Osteoblast (primary cell): Measurements from ENCODE around the gene PIP4K2C. TPM values are rescaled to one million over a fixed set of nuclear protein-coding genes. Genes with fewer than 3 reads are reported as not detected.
"Not testable (repeated sequence)": the region's sequence is repeated elsewhere in the genome, so short reads cannot be mapped to it uniquely, and the experiment has no call there.

Experiments used
- DNase-seq: peaks from one replicate; pipeline ENCODE4 v3.0.0; 2011; ENCODE audit warnings: low spot score, mixed read lengths; ENCODE audit not compliant: insufficient read length; ENCODE audit errors: missing footprints
- H2AFZ ChIP-seq: 2 replicates; pipeline ENCODE4 v1.6.0; 2011; ENCODE audit warnings: mild to moderate bottlenecking, low read length
- H3K27ac ChIP-seq: 2 replicates; pipeline ENCODE4 v1.5.1; 2011; ENCODE audit warnings: mild to moderate bottlenecking, low read depth, low read length, moderate library complexity
- H3K27me3 ChIP-seq: 2 replicates; pipeline ENCODE4 v1.6.0; 2012; ENCODE audit warnings: mild to moderate bottlenecking, control low read depth, inconsistent platforms, low read length, moderate library complexity; ENCODE audit not compliant: insufficient read depth
- H3K36me3 ChIP-seq: 2 replicates; pipeline ENCODE4 v1.5.1; 2011; ENCODE audit warnings: mild to moderate bottlenecking, low read length, control low read depth, moderate library complexity; ENCODE audit not compliant: insufficient read depth
- H3K4me1 ChIP-seq: 2 replicates; pipeline ENCODE4 v1.5.1; 2011; ENCODE audit warnings: mild to moderate bottlenecking, low read length, control low read depth, moderate library complexity; ENCODE audit not compliant: insufficient read depth
- H3K4me2 ChIP-seq: 2 replicates; pipeline ENCODE4 v1.6.0; 2011; ENCODE audit warnings: mild to moderate bottlenecking, low read length; ENCODE audit not compliant: insufficient read depth
- H3K4me3 ChIP-seq: fragments of 200-600 bp; sonication (generic); 3 replicates; pipeline ENCODE4 v1.5.1; 2012; ENCODE audit warnings: mild to moderate bottlenecking, low read length, inconsistent platforms; ENCODE audit not compliant: insufficient read depth
- H3K79me2 ChIP-seq: 2 replicates; pipeline ENCODE4 v1.6.0; 2012; ENCODE audit warnings: mild to moderate bottlenecking, low read length, control low read depth, inconsistent platforms; ENCODE audit not compliant: insufficient read depth
- H3K9me3 ChIP-seq: 2 replicates; pipeline ENCODE4 v1.5.1; 2011; ENCODE audit warnings: low read depth, low read length, control low read depth
- H4K20me1 ChIP-seq: 2 replicates; pipeline ENCODE4 v1.6.0; 2012; ENCODE audit warnings: mild to moderate bottlenecking, low read length, control low read depth; ENCODE audit not compliant: insufficient read depth
- total RNA-seq: library from RNA; depleted of rRNA; stranded (reverse); fragments of >200 nt; gene quantifications from 2 replicates; pipeline ENCODE4 v1.2.3, GENCODE V29; 2012
- TF ChIP-seq, protein P1 (sequence below): IDR thresholded peaks from 2 replicates; pipeline ENCODE4 v1.5.1; 2011; ENCODE audit warnings: mild to moderate bottlenecking, low read depth, low read length, moderate library complexity; ENCODE audit errors: extremely low read depth

The PIP4K2C gene
- total RNA-seq, 1 donor = 36.6 TPM

DNA sequence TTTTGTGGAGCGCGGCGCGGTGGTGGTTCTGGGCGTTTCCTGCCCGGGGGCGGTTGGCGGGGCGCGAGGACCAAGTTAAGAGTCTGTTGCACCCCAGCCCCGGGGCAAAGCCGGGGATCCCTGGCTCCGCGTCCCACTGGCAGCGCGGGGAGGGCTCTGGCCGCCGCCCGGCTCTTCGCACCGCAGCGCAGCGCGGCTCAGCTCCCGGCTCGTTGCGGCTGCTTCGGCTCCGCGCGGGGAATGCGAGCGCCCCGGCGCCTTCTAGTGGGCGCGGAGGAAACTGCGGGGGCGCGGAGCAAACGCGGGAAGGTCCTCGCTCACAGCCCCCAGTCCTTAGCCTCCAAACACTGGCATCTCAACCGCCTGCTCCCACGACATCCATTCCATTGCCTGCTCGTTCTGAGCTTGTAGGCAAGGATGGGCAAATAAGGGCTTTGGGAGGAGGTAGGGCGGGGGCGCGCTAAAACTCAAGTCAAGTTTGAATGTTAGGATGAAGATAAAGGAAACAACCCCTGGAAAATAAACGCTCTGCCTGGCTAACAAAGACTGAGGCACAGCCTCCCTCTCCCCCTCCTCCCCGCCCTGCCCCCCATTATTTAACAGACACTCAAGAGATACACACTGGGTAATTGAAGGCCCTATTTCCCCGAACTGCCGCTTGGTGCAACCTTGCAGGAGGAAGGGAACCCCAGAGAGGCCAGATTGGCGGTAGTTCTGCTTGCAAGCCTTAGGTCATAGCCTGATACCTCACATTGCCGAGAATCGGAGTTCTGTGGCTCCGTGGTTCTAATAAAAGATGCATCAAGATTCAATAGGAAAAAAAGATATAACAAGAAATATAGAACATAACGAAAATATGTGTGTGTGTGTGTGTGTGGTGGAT is 42.2 kb downstream of the PIP4K2C start, which contains the start of gene B4GALNT1:
Gene B4GALNT1 (minus strand): TSS at position 244 of the 883 bp plus-strand sequence. CDS start 1,069 bp downstream, outside the sequence.
- H3K79me2 ChIP-seq = no peaks in the 10 kb centered on the region
- no peaks in the 10 kb centered on the region for H4K20me1 ChIP-seq
- no peaks in the 10 kb centered on the region for H3K36me3 ChIP-seq
- H3K27ac ChIP-seq = no peak within 1 kb of the TSS
- TF ChIP-seq, protein P1, sequence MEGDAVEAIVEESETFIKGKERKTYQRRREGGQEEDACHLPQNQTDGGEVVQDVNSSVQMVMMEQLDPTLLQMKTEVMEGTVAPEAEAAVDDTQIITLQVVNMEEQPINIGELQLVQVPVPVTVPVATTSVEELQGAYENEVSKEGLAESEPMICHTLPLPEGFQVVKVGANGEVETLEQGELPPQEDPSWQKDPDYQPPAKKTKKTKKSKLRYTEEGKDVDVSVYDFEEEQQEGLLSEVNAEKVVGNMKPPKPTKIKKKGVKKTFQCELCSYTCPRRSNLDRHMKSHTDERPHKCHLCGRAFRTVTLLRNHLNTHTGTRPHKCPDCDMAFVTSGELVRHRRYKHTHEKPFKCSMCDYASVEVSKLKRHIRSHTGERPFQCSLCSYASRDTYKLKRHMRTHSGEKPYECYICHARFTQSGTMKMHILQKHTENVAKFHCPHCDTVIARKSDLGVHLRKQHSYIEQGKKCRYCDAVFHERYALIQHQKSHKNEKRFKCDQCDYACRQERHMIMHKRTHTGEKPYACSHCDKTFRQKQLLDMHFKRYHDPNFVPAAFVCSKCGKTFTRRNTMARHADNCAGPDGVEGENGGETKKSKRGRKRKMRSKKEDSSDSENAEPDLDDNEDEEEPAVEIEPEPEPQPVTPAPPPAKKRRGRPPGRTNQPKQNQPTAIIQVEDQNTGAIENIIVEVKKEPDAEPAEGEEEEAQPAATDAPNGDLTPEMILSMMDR = peak; percentile 63
- H2AFZ ChIP-seq = peak within 1 kb of the TSS; percentile 62
- peaks cover 33% of the 10 kb centered on the region for H3K27me3 ChIP-seq
- no peaks in the 10 kb centered on the region for H3K9me3 ChIP-seq
- H3K4me2 ChIP-seq = peak within 1 kb of the TSS; percentile 78
- no peaks in the 10 kb centered on the region for H3K4me1 ChIP-seq
- DNase-seq = peak; percentile 95
- peak within 1 kb of the TSS; percentile 65 for H3K4me3 ChIP-seq

GRCh38 chr12:57636731-57637130 is 45.7 kb downstream of the PIP4K2C start:
- not testable (repeated sequence) for H3K4me2 ChIP-seq, H2AFZ ChIP-seq, H3K79me2 ChIP-seq, H3K36me3 ChIP-seq, H3K9me3 ChIP-seq, H3K4me3 ChIP-seq, H4K20me1 ChIP-seq, H3K4me1 ChIP-seq, H3K27ac ChIP-seq, DNase-seq
- H3K27me3 ChIP-seq = peaks cover 42% of the 10 kb centered on the region

DNA sequence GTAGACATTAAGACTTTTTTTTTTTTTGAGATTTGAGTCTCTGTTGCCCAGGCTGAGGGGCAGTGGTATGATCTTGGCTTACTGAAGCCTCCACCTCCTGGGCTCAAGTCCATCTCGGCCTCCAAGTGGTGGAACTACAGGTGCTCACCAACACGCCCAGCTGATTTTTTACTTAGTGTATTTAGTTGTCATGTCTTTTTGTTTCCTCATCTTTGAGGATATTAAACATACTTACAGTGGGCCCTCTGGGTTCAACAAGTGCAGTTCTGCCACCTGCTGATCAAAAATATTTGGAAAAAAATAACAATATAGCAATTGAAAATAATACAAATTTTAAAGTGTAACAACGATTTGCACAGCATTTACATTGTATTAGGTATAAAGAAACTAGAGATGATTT is 46.4 kb downstream of the PIP4K2C start:
- H3K4me1 ChIP-seq = no peaks in the 10 kb centered on the region
- H2AFZ ChIP-seq = no peak overlapping the region
- no peak overlapping the region for H3K27ac ChIP-seq
- no peaks in the 10 kb centered on the region for H3K79me2 ChIP-seq
- TF ChIP-seq, protein P1 = no peak
- no peak overlapping the region for H3K4me2 ChIP-seq
- H3K36me3 ChIP-seq = no peaks in the 10 kb centered on the region
- H3K9me3 ChIP-seq = no peaks in the 10 kb centered on the region
- peaks cover 35% of the 10 kb centered on the region for H3K27me3 ChIP-seq
- H4K20me1 ChIP-seq = no peaks in the 10 kb centered on the region
- peak; percentile 36 for DNase-seq
- no peak overlapping the region for H3K4me3 ChIP-seq

DNA sequence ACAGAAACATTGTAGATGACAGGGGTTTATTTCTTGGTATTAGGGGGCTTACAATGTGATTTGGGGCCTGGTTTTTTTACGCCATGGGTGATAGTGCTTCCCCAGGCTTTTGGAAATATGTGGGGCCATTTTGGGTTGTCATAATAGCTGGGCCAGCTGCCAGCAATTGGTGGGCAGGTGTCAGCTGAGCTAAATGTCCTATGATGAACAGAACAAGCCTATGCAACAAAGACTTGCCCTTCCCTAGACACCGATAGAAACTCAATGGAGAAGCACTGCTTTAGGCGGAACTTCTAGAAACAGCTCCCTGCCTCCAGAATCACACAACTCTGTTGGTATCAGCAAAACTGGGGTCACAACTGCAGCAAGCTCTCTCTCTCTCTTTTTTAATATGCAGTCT is 47.1 kb downstream of the PIP4K2C start:
- Histone ChIP-seq H4K20me1 (no peaks in the 10 kb centered on the region), H3K36me3 (no peaks in the 10 kb centered on the region), H3K79me2 (no peaks in the 10 kb centered on the region), H2AFZ (no peak overlapping the region), H3K27me3 (peaks cover 33% of the 10 kb centered on the region), H3K9me3 (no peaks in the 10 kb centered on the region), H3K27ac (no peak overlapping the region), H3K4me2 (no peak overlapping the region), H3K4me3 (no peak overlapping the region), H3K4me1 (no peaks in the 10 kb centered on the region)
- peak; percentile 11 for DNase-seq
- TF ChIP-seq, protein P1 = no peak
